GM11168 (cell line): ENCODE results near the gene NTN1.
"Not testable (repeated sequence)": the region's sequence is repeated elsewhere in the genome, so short reads cannot be mapped to it uniquely, and the experiment has no call there.

ENCODE experiments used
- in situ Hi-C: fragments of 300-500 bp; cut with MboI; formaldehyde crosslinking; loops from one replicate; pipeline ENCODE4 v1.12.0; 2022; ENCODE audit warnings: low sequenced_read_pairs; ENCODE audit not compliant: unreplicated experiment

The NTN1 gene

GRCh38 chr17:9071811-9072498, 50.6 kb downstream of the NTN1 start:
- in situ Hi-C loops = no loop called here

DNA sequence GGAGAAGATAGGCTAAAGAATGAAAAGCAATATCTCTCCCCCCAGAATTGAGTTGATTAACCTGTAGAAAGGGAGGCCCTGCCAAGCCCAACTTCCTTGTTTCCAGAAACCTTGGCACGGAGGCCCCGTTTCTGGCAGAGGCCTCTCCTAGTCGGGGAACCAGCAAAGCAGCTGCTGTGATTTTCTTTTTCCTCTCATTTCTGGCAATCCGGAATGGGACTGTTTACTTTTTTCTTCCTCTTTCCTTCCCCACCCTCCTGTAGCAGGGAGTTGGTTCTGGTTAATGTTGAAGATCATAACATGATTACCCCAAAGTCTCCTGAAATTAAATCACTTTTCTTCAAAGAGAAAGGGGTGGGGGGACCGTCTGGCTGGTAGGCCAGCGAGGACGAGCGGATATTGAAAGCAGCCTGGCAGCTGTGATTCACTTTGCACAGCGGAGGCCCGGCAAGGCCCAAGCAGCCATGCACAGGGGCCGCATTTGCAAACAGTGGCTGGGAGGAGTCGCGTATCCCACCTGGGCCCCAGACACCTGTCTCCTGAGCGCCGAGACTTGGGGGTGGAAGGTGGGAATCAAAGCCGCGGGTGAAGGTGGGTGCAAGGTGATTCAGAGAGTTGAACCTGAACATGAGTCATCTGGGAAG, 51.5 kb downstream of the NTN1 start:
- in situ Hi-C loops = no loop called here

DNA sequence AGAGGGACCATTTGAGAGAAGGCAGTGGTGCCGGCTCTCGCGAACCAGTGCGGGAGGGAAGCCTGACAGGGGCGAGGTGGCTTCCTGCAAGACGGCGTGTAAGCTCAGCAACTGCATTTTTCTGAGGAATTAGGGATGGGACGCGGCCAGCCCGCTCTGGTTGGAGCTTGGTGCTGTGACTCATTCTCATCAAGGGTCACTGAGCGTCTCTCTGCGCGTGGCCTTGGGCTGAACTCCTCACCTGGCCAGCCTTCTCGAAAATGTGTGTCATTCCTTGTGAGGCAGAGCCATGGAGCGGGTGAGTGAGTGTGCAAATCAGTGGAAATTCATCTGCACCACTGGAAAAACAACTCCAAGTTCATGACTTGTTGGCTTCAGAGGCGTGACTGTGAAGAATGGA, 52.8 kb downstream of the NTN1 start:
- in situ Hi-C loops = no loop called here

DNA sequence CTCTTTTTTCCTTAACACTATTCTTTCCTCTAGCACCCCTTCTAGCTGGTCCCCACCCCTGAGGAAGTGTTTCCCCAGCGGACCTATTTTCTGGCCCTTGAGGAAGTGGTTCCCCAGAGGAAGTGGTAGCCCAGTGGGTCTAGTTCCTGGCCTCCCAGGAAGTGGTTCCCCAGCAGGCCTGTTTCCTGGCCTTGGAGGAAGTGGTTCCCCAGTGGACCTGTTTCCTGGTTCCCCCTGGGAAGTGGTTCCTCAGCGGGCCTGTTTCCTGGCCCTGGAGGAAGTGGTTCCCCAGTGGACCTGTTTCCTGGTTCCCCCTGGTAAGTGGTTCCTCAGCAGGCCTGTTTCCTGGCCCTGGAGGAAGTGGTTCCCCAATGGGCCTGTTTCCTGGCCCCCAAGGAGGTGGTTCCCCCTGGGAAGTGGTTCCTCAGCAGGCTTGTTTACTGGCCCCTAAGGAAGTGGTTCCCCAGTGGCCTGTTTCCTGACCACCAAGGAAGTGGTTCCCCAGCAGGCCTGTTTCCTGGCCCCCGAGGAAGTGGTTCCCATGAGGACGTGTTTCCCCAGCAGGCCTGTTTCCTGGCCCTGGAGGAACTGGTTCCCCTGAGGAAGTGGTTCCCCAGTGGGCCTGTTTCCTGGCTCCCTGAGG, 58.3 kb downstream of the NTN1 start:
- in situ Hi-C loops = no loop called here

DNA sequence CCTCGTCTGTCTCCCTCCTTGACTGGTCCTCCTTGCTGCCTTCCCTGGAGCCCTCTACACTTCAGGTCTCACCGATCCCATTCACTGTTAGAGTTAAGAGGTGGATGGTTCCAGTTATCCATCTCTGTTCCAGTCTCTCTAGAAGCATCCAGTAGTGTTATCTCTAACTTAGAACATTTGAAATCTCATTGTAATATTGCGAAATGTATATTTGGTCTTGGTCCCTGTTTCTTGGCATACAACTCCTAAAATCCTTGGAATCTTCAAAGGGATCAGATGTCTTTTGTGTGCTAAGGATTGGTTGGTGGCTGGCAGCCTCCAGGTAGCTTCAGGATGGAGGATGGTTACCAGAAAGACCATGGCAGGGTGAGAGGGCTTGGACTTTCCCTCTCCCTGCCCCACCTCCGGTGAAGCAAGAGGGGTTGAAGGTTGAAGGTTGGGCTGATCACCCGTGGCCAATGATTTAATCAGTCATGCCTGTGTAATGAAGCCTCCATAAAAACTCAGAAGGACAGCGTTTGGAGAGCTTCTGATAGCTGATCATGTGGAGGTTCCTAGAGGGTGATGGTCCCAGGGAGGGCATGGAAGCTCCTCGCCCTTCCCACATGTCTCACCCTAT, 59.1 kb downstream of the NTN1 start:
- in situ Hi-C loops = no loop called here

GRCh38 chr17:9080983-9081382, 59.7 kb downstream of the NTN1 start:
- in situ Hi-C loops = no loop called here

DNA sequence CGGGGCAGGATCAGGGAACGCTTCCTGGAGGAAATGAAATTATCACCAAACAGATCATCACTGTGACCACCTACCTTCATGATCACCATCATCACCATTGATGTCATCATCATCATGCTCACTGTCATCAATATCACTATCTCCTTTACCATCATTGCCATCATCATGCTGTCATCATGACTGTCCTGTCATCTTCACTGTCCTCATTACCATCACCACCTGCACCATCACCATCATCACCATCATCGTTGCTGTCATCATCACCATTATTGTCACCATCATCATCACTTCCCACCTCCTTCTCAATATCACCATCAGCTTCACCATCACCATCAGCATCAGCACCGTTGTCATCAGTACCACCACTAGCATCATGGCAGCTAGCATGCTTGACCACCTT, 65.3 kb downstream of the NTN1 start:
- in situ Hi-C loops = no loop called here

DNA sequence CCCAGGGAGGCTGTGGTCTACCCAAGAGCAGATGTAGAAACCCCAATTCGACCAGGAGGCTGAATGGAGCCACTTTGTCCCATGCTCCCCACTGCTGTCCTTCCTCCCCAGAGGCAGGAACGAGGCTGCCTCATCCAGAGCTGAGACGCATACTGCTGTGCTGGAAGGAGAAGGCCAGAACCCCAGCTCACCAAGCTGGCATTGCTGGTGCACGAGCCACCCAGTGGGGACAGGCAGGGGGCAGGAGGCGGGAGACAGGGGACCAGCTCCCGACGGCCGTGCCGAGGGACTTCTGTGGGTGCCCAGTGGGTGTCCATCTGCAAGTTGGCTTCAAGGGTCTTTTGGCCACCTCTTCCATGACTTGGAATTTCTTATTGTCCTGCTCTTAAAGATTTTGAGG, 66.6 kb downstream of the NTN1 start:
- in situ Hi-C loops = no loop called here

DNA sequence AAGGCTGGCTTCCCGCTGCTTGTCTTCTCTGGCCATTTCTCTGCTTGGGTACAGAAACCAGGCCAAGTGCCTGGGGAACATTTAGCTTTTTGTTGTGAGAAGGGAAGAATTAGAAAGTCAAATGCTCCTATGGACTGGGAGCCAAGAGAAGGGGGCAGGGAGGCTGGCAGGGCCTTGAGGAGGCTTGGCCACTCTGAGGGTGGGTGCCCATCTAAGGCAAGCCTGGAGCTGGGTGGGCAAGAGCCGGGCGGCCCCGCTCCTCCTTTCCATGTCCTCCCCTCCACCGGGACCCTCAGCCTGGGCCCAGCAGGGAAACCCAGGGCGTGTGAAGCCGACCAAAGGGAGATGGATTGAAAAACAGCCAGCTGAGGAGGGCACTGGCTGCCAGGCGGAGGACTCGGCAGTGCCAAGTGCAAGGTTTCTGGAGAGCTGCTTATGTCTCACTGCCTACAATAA, 69.4 kb downstream of the NTN1 start:
- in situ Hi-C loops = no loop called here

DNA sequence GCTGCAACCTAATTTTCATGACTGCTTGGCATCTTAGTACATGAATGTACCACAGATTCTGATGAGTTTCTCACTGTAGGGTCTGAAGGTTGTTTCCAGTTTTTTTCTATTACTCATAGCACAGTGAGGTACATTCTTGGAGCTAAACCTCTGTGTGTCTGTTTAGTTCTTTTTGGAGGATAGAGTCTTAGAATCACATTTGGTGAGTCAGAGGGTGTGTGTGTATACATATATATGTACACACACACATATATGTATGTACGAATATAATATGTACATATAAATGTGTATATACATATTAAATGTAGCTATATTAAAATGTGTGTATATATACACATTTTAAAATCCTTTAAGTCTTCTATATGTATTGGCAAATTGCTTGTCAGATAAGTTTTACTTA, 72.9 kb downstream of the NTN1 start:
- in situ Hi-C loops = no loop called here

DNA sequence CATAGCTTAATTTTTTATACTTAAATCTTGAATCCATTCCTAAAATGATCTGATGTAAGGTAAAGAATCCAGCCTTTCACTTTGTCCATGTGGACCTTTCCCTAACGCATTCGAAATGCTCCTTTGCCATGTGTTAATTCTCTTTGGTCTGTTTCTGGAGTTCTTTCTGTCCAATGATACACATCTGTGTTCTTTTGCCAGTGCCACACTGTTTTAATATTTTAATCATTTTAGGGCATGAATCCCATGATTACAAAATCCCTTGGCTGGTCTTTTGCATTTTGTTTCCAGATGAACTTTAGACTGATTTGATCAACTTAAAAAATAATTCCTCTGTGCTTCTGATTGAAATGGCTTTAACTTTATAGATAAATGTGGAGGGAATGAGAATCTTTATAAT, 74.1 kb downstream of the NTN1 start:
- in situ Hi-C loops = no loop called here

- in situ Hi-C loops = no loop called here
These were observed 77.0 kb downstream of the NTN1 start for GRCh38 chr17:9098242-9098825.

GRCh38 chr17:9101356-9101755, 80.0 kb downstream of the NTN1 start:
- in situ Hi-C loops = no loop called here

GRCh38 chr17:9103193-9103592, 81.9 kb downstream of the NTN1 start:
- in situ Hi-C loops = not testable (repeated sequence)

- in situ Hi-C loops = no loop called here
These were observed 83.2 kb downstream of the NTN1 start for GRCh38 chr17:9104370-9105041.

GRCh38 chr17:9105068-9105868, 84.0 kb downstream of the NTN1 start:
- in situ Hi-C loops = no loop called here

DNA sequence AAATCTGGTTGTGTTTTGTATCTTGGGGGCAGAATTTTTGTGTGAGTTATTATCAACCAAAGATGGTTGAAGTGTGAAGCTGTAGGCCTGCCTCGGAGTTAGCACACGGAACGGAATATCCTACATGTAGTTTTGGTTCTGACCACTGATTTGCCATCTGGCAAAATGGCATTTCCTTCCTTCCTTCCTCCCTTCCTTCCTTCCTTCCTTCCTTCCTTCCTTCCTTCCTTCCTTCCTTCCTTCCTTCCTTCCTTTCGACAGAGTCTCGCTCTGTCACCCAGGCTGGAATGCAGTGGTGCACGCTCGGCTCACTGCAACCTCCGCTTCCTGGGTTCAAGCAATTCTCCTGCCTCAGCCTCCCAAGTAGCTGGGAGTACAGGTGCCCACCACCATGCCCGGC, 85.0 kb downstream of the NTN1 start:
- in situ Hi-C loops = not testable (repeated sequence)

GRCh38 chr17:9107527-9107926, 86.2 kb downstream of the NTN1 start:
- in situ Hi-C loops = no loop called here

DNA sequence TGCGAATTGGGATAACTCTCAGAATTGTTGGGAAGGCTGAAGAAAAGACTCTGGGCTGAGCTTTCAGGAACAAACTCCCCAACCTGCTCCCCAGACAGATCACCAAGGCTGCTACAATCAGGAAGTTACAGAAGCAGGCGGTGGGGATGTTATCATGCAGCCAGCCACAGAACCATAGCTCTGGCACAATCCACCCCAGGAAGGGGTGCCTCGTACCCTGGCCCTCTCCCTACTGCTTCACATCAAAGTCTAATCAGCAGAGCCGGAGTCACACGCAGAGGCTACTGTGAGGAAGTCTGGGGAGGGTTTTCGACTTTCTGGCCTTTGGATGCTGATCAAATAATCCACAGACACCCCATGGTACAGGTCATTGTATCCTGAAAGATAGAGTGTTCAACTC, 86.8 kb downstream of the NTN1 start:
- in situ Hi-C loops = no loop called here

DNA sequence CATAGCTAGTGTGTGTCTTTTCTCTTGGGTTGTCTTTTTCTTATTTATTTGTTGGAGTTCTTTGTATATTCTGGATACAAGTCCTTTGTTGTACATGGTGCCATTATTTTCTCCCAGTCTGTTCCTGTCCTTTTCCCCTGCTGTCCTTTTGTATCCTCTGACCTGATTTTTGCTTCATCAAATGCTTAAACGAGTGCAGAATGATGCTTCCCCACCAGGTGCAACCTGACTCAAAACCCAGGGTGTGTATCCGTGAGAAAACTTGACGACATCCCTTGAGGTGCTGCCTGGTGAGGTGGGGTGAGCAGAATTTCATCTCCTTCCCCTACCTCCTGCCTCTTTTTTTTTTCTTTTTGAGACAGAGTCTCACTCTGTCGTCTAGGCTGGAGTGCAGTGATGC, 88.6 kb downstream of the NTN1 start:
- in situ Hi-C loops = no loop called here
